Activated CD4-positive, alpha-beta T cell treated with anti-CD3 and anti-CD28 coated beads for 36 hours (primary cell): ENCODE results near the gene ITGA2. TPM values are rescaled to one million over a fixed set of nuclear protein-coding genes. Genes with fewer than 3 reads are reported as not detected.
A peak's percentile ranks its signal among the peaks of the same experiment; 100 is the strongest.
"Not testable (repeated sequence)": the region's sequence is repeated elsewhere in the genome, so short reads cannot be mapped to it uniquely, and the experiment has no call there.

ENCODE experiments used
- ATAC-seq: fragments of 200-7000 bp; cut with Tn5 transposase; one replicate; pipeline ENCODE4 v1.10.0; 2021; ENCODE audit warnings: mild to moderate bottlenecking, moderate library complexity
- CTCF ChIA-PET: fragments of 350-600 bp; sonication (Branson Sonifier 250); formaldehyde crosslinking; loops from one replicate; lab custom pipeline; 2021; ENCODE audit warnings: antibody characterized with exemption; lab: Charles Lee
- POLR2A ChIA-PET: fragments of 350-600 bp; sonication (Branson Sonifier 250); formaldehyde crosslinking; loops from one replicate; lab custom pipeline; 2021; ENCODE audit warnings: antibody characterized with exemption, inconsistent platforms; lab: Charles Lee
- DNase-seq: peaks from one replicate; pipeline ENCODE4 v3.0.0-alpha.2; 2020
- H3K27ac Mint-ChIP-seq: one replicate; pipeline ENCODE4 v1.8.0; 2021; ENCODE audit warnings: mixed read lengths
- H3K27me3 Mint-ChIP-seq: one replicate; pipeline ENCODE4 v1.8.0; 2021; ENCODE audit warnings: mixed read lengths
- H3K36me3 Mint-ChIP-seq: one replicate; pipeline ENCODE4 v1.8.0; 2021; ENCODE audit warnings: low read depth, mixed read lengths
- H3K4me1 Mint-ChIP-seq: one replicate; pipeline ENCODE4 v1.8.0; 2021; ENCODE audit warnings: mixed read lengths
- H3K4me3 Mint-ChIP-seq: one replicate; pipeline ENCODE4 v1.8.0; 2021; ENCODE audit warnings: mild to moderate bottlenecking, moderate library complexity, mixed read lengths
- H3K9me3 Mint-ChIP-seq: one replicate; pipeline ENCODE4 v1.8.0; 2021; ENCODE audit warnings: low read depth, mixed read lengths
- intact Hi-C, 2 experiments: fragments of 100-400 bp; cut with DNase I in 1 of 2; cut with micrococcal nuclease in 1 of 2; formaldehyde crosslinking; loops; one replicate each; pipeline versions ENCODE4 v1.14.2 to v1.15.1; 2022 to 2024; cut with DNase I, micrococcal nuclease
- total RNA-seq, 2 experiments: library from RNA; stranded (reverse); gene quantifications; one replicate each; pipeline ENCODE4 v1.2.3, GENCODE V29; 2021

ITGA2 gene
- total RNA-seq, 2 experiments from 2014 or later: 0.61 to 0.71 TPM

DNA sequence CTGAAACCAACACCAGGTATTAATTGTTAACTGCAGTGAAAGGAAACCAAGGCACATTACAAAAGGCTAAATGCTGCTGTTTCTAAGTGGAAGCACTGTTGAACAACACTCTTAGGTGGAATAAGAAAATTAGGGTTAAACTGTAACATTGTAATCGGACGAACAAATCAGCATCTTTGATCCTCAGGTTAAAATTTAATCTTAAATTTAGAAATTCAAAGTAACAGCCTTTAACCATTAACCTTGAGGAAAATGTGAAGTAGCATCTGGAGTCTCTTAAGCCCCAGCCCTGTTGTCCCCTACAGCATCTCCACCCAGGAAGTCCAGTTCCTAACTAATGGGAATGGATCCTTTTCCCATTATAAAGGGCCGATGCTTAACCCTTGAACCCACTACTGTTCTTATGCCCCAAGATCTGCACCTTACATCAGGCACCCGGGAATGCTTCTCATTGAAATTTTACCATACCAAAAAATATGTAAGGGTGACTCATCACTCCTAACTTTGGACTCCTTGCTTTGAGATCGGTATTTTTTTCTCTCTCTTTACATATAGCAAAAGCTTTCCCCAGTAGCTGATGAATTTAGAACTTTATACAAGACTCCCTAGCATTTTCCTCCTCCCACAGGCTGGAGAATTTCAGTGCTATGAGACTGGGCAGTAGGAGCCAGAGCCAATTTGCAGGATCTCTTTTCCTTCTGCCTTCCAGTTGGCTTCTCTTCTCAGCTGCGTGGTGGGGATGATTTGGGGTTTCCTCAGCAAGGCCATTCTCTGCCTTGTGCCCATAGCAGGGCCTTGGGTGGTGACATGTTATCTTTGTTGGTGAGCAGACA is 32.0 kb upstream of the ITGA2 start:
- DNase-seq (no peak), ATAC-seq (no peak)
- intact Hi-C loops: no loop called here
- CTCF ChIA-PET: interaction anchor here (0.8 to 2.6 kb wide), 2 partner anchors 8 to 152 kb away, joined by 3 to 9 read pairs; partner anchors contain the start of gene MOCS2
- Mint-ChIP-seq H3K9me3 (no peaks in the 10 kb centered on the region), H3K4me1 (no peaks in the 10 kb centered on the region), H3K27me3 (no peaks in the 10 kb centered on the region), H3K27ac (no peak overlapping the region), H3K4me3 (no peak overlapping the region), H3K36me3 (no peaks in the 10 kb centered on the region)
- POLR2A ChIA-PET: no interaction called here

DNA sequence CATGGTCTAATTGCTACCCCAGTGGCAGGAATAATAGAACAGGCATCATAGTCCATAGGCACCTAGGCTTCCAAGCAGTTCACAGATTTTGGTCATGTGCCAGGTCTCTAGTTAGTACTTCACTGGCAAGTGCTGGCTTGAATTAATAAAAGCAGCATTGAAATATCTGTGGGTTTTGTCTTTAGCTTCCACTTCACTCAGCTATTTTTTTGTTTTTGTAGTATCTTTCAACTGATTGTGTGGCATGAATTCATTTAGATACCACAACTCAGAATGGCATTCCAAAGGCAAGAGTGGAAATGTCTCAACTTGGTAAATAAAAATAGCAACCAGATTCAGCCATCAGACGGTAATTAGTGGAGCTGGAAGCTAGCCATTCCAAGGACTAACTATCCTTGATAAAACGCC is 27.9 kb upstream of the ITGA2 start:
- no peak for DNase-seq
- CTCF ChIA-PET: interaction anchor here (0.6 to 1.5 kb wide), 3 partner anchors 13 to 151 kb away, joined by 3 to 4 read pairs (median 3); no protein-coding TSS in a partner anchor
- intact Hi-C loops: no loop called here
- no peak for ATAC-seq
- no peak overlapping the region for H3K4me3 Mint-ChIP-seq
- POLR2A ChIA-PET: no interaction called here
- no peak overlapping the region for H3K27ac Mint-ChIP-seq
- no peaks in the 10 kb centered on the region for H3K36me3 Mint-ChIP-seq
- H3K27me3 Mint-ChIP-seq: peaks cover 2% of the 10 kb centered on the region
- H3K9me3 Mint-ChIP-seq: no peaks in the 10 kb centered on the region
- H3K4me1 Mint-ChIP-seq: no peaks in the 10 kb centered on the region

DNA sequence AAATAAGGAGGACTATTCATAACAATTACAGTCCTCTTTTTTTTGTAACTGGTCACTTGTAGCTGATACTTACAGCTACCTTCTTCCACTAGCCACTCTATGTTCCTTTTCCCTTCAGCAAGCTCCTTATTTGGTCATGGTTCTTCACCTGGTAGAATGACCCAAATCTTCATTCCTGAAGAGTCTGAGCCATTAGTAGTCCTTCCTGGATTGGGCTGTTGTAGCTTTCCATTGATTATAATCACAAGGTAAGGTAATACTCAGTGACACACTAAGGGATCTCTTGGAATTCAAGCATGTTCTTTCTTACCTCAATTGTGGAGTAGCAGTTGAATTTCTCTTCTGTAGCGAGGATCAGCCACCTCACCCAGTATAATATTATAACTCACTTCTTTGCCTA is 25.5 kb upstream of the ITGA2 start:
- no peaks in the 10 kb centered on the region for H3K4me1 Mint-ChIP-seq
- intact Hi-C loops: no loop called here
- H3K27me3 Mint-ChIP-seq: peaks cover 12% of the 10 kb centered on the region
- no peak overlapping the region for H3K4me3 Mint-ChIP-seq
- ATAC-seq (no peak), DNase-seq (no peak)
- ChIA-PET POLR2A (no interaction called here), CTCF (interaction anchor here (1.3 kb wide), 1 partner anchor 15 kb away, joined by 8 read pairs; no protein-coding TSS in a partner anchor)
- H3K9me3 Mint-ChIP-seq: peaks cover 4% of the 10 kb centered on the region
- H3K27ac Mint-ChIP-seq: no peak overlapping the region
- H3K36me3 Mint-ChIP-seq: no peaks in the 10 kb centered on the region

DNA sequence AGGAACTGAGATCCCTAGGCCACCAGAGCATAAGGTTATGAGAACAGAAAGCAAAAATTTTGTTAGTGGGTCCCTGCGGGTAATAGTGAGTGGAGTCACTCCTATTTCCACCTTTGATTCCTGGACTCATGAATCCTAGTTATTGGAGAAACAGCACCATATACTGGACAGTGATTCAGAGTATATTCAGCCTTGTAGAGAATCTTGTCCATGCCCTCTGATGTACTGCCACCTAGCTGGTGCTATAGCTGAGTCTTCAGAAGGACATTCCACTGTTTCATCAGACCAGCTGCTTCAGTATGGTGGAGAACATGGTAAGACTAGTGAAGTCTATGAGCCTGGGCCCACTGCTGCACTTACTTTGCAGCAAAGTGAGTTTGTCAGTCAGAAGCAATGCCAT is 25.0 kb upstream of the ITGA2 start:
- ChIA-PET POLR2A (no interaction called here), CTCF (interaction anchor here (1.3 to 1.6 kb wide), 2 partner anchors 14 to 16 kb away, joined by 4 to 8 read pairs; no protein-coding TSS in a partner anchor)
- no peak overlapping the region for H3K27ac Mint-ChIP-seq
- peaks cover 16% of the 10 kb centered on the region for H3K27me3 Mint-ChIP-seq
- H3K36me3 Mint-ChIP-seq: no peaks in the 10 kb centered on the region
- DNase-seq: no peak
- peaks cover 9% of the 10 kb centered on the region for H3K9me3 Mint-ChIP-seq
- H3K4me1 Mint-ChIP-seq: no peaks in the 10 kb centered on the region
- no peak for ATAC-seq
- intact Hi-C loops: no loop called here
- no peak overlapping the region for H3K4me3 Mint-ChIP-seq

DNA sequence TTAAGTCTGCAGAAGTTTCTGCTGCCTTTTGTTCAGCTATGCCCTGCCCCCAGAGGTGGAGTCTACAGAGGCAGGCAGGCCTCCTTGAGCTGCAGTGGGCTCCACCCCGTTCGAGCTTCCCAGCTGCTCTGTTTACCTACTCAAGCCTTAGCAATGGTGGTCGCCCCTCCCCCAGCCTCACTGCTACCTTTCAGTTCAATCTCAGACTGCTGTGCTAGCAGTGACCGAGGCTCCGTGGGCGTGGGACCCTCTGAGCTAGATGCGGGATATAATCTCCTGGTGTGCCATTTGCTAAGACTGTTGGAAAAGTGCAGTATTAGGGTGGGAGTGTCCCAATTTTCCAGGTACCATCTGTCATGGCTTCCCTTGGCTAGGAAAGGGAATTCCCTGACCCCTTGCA is 13.0 kb upstream of the ITGA2 start:
- DNase-seq, H3K36me3 Mint-ChIP-seq, POLR2A ChIA-PET, H3K4me3 Mint-ChIP-seq, ATAC-seq, H3K27ac Mint-ChIP-seq, H3K4me1 Mint-ChIP-seq, intact Hi-C loops: not testable (repeated sequence)
- H3K27me3 Mint-ChIP-seq: peaks cover 35% of the 10 kb centered on the region
- peaks cover 12% of the 10 kb centered on the region for H3K9me3 Mint-ChIP-seq
- CTCF ChIA-PET: interaction anchor here (0.9 kb wide), 1 partner anchor 59 kb away, joined by 3 read pairs; no protein-coding TSS in a partner anchor

DNA sequence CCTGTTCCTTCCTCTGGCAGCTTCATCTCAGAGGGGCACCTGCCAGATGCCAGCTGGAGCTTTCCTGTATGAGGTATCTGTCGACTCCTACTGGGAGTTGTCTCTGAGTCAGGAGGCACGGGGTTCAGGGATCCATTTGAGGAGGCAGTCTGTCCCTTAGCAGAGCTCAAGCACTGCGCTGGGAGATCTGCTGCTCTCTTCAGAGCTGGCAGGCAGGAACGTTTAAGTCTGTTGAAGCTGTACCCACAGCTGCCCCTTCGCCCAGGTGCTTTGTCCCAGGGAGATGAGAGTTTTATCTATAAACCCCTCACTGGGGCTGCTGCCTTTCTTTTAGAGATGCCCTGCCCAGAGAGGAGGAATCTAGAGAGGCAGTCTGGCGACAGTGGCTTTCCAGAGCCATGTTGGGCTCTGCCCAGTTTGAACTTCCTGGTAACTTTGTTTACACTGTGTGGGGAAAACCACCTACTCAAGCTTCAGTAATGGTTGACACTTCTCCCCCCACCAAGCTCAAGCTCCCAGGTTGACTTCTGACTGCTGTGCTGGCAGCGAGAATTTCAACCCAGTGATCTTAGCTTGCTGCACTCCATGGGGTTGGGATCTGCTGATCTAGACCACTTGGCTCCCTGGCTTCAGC is 11.8 kb upstream of the ITGA2 start:
- ChIA-PET CTCF (interaction anchor here (0.6 kb wide), 1 partner anchor 330 kb away, joined by 5 read pairs; no protein-coding TSS in a partner anchor), POLR2A (no interaction called here)
- Mint-ChIP-seq H3K27ac (no peak overlapping the region), H3K9me3 (peaks cover 12% of the 10 kb centered on the region), H3K4me1 (no peaks in the 10 kb centered on the region), H3K36me3 (peaks cover 2% of the 10 kb centered on the region), H3K4me3 (no peak overlapping the region), H3K27me3 (peaks cover 34% of the 10 kb centered on the region)
- intact Hi-C loops: no loop called here
- ATAC-seq (no peak), DNase-seq (no peak)

DNA sequence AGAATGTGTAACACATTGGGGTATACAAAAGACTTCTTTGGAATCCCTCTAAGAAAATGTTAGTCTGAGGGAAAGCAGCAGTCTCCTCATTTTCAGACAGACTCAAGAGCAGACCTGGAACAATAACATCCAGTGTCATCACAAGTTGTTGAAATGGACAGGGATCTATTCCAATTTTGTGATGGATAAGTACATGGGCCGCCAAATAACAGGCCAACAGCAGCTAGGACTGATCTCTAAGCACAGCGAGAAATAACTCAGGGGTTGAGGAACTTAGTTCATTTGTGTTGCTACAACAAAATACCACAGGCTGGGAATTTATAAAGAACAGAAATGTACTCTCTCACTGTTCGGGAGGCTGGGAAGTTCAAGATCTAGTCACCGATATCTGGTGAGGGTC is 7.6 kb upstream of the ITGA2 start:
- CTCF ChIA-PET: no interaction called here
- POLR2A ChIA-PET: no interaction called here
- intact Hi-C loops: no loop called here
- H3K9me3 Mint-ChIP-seq: peaks cover 2% of the 10 kb centered on the region
- no peak for ATAC-seq
- DNase-seq: no peak
- H3K36me3 Mint-ChIP-seq: peaks cover 2% of the 10 kb centered on the region
- peaks cover 9% of the 10 kb centered on the region for H3K4me1 Mint-ChIP-seq
- no peak overlapping the region for H3K27ac Mint-ChIP-seq
- no peak overlapping the region for H3K4me3 Mint-ChIP-seq
- peaks cover 32% of the 10 kb centered on the region for H3K27me3 Mint-ChIP-seq

DNA sequence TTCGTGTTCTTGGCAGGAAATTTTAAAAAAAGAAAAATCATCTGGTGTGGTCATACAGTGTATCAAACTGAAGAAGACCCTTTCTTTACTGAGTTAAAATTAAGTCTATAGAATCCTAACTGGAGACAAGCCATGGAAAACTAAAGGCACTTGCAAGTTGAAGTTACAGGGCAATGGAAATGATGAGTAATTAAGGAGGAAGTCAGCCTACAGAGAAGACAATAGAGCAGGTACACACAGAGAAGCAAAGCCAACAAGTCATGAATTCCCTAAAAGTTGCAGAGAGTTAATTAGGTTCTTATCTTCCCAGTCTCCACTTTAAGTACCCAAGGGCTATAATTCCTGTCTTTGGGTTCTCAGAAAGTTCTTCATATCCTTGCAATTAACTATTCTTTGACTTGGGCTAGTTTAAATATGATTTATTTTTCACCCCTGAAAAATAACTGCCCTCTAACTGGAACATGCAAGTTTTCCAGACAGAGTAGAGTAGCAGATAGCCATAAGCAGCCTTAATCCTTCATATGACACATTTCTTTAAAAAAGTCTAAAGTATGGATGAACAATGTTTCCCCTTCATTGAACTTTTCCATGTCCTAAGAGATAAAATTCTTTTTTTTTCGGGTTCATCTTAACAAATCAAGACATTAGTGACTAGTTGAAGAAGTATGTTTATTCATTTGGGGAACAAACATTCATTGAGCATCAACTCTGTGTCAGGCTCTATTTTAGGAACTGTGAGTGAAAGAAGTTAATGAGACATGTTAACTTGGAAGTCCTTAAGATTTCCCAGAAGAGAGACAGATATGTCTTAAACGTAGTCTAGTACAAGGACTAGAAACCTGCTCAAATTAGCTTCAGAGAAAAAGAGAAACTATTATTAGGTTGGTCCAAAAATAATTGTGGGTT is 5.2 kb upstream of the ITGA2 start:
- peaks cover 40% of the 10 kb centered on the region for H3K27me3 Mint-ChIP-seq
- CTCF ChIA-PET: interaction anchor here (1.6 kb wide), 1 partner anchor 35 kb away, joined by 4 read pairs; no protein-coding TSS in a partner anchor
- POLR2A ChIA-PET: no interaction called here
- intact Hi-C loops: no loop called here
- peaks cover 23% of the 10 kb centered on the region for H3K4me1 Mint-ChIP-seq
- DNase-seq (no peak), ATAC-seq (no peak)
- no peak overlapping the region for H3K4me3 Mint-ChIP-seq
- H3K9me3 Mint-ChIP-seq: no peaks in the 10 kb centered on the region
- H3K27ac Mint-ChIP-seq: no peak overlapping the region
- no peaks in the 10 kb centered on the region for H3K36me3 Mint-ChIP-seq

DNA sequence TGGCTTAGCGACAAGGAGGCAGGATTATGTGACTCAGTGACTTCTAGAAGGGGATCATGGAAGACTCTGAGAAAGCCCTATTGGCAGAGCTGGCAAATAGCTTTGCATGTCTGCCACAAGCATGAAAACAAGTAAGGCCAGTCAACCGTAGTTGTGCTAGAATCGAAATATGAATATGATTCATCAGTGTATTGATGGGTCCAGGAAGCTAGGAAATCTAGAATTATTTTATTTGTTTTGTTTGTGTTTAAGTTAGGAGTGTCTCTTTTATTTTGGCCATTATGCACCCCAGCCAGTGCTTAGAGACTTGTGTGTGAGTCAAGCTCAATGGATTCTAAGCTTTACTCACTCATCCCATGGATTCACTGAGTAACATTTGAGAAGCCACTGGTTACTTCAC is 3.8 kb upstream of the ITGA2 start:
- intact Hi-C loops: loop anchor here in 1 of 2 experiments (5.0 kb wide), 2 partner anchors 38 to 47 kb away; no protein-coding TSS in a partner anchor
- H3K4me3 Mint-ChIP-seq: no peak overlapping the region
- peaks cover 38% of the 10 kb centered on the region for H3K27me3 Mint-ChIP-seq
- ATAC-seq (no peak), DNase-seq (no peak)
- ChIA-PET POLR2A (no interaction called here), CTCF (interaction anchor here (0.9 to 1.6 kb wide), 3 partner anchors 13 to 37 kb away, joined by 3 to 4 read pairs (median 4); no protein-coding TSS in a partner anchor)
- H3K9me3 Mint-ChIP-seq: no peaks in the 10 kb centered on the region
- no peaks in the 10 kb centered on the region for H3K36me3 Mint-ChIP-seq
- H3K27ac Mint-ChIP-seq: no peak overlapping the region
- peaks cover 26% of the 10 kb centered on the region for H3K4me1 Mint-ChIP-seq

DNA sequence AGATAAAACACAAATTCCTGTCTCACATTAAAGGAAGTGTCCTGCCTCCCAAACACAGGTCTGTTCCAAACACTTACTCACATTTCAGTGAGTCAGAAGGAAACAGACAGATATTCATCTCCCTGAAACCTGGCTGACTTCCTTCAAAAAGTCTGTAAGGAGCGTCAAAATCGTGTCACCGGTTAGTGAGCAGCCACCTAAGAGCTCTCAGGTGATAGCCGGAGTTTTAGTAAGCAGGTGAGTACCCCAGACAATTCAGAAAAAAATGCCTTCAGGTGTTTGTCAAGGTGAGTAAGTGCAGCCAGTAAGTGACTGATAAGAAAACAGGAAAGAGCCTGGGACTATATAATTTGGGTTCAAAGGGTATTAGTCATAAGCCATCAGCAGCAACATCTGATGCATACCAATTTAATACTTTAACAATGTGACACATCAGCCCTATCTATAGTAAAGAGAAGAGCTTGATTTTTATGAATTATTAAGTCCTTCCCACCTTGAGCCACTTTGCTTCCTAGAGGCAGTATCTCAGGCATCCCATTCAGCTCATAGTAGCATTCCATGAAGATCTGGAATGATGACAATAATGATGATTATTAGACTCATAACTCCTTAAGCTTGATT is 1.3 kb upstream of the ITGA2 start:
- CTCF ChIA-PET: interaction anchor here (0.7 to 2.0 kb wide), 4 partner anchors 39 to 110 kb away, joined by 3 to 8 read pairs (median 4); no protein-coding TSS in a partner anchor
- Mint-ChIP-seq H3K4me3 (no peak overlapping the region), H3K36me3 (no peaks in the 10 kb centered on the region), H3K27me3 (peaks cover 47% of the 10 kb centered on the region), H3K9me3 (no peaks in the 10 kb centered on the region), H3K27ac (no peak overlapping the region), H3K4me1 (peaks cover 26% of the 10 kb centered on the region)
- ATAC-seq: peak; percentile 60
- POLR2A ChIA-PET: no interaction called here
- intact Hi-C loops: loop anchor here (2.0 to 5.0 kb wide), 4 partner anchors 39 to 1323 kb away; partner anchors contain the start of gene ARL15 (in 1 of the 2)
- no peak for DNase-seq
